DND-41 (cell line): ENCODE data around the gene ARTN.

ENCODE experiments used
- EZH2 ChIP-seq: IDR thresholded peaks from 3 replicates; pipeline ENCODE4 v1.6.1; 2012; ENCODE audit warnings: borderline replicate concordance, low read depth, mild to moderate bottlenecking, moderate library complexity, low read length, inconsistent platforms; ENCODE audit not compliant: severe bottlenecking
- TF ChIP-seq, protein P1 (sequence below): IDR thresholded peaks from 2 replicates; pipeline ENCODE4 v1.5.1; 2012; ENCODE audit warnings: borderline replicate concordance, low read length, moderate library complexity, mild to moderate bottlenecking; ENCODE audit not compliant: poor library complexity, severe bottlenecking; ENCODE audit errors: extremely low read depth

DNA sequence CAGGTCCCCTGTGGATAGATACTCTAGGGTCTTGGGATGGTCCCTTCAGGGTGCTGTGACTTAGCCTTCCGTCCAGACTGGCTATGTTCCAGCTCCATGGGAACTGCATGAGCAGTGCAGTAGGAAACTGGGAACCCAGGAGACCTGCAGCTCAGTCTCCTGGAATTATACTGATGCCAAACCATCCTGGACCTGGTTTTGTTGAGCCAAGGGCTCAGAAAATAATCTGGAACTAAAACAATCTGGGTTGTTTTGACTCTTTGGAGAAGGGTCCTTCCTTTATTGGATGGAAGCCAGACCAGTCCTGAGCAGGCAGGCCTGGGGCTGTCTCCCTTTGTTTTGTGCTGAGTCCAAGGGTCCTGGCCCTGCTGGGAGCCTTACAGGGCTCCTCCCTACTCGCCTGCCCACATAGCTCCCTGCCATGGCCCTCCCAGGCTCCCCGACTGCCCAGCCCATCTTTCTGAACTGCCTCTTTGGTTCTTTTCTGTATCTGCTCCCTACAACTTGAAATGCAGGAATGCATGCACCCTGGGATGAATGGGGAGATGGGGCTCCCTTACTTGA, 14.4 kb downstream of the ARTN start:
- no peak for TF ChIP-seq EZH2
- TF ChIP-seq, protein P1, sequence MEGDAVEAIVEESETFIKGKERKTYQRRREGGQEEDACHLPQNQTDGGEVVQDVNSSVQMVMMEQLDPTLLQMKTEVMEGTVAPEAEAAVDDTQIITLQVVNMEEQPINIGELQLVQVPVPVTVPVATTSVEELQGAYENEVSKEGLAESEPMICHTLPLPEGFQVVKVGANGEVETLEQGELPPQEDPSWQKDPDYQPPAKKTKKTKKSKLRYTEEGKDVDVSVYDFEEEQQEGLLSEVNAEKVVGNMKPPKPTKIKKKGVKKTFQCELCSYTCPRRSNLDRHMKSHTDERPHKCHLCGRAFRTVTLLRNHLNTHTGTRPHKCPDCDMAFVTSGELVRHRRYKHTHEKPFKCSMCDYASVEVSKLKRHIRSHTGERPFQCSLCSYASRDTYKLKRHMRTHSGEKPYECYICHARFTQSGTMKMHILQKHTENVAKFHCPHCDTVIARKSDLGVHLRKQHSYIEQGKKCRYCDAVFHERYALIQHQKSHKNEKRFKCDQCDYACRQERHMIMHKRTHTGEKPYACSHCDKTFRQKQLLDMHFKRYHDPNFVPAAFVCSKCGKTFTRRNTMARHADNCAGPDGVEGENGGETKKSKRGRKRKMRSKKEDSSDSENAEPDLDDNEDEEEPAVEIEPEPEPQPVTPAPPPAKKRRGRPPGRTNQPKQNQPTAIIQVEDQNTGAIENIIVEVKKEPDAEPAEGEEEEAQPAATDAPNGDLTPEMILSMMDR: no peak
